ENCODE measurements around the gene ST3GAL5.

DNA sequence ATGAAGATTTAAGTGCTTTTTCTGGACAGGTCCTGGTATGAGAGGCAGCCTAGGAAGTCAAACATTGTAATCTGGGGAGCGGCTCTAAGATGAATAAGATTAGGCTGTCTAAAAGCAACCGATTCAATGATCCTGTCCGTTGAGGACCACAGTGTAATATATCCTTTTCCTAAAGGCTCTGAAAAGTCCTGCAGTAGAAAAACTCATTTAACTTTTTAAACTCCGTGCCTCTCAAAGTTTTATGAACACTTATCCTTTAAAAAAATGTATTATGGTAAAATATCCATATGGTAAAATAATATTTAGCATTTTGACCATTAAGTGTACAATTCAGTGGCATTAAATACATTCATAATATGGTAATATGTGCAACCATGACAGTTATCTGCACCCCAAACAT lies 95.2 kb downstream of the ST3GAL5 start:
- TF ChIP-seq, protein P1, sequence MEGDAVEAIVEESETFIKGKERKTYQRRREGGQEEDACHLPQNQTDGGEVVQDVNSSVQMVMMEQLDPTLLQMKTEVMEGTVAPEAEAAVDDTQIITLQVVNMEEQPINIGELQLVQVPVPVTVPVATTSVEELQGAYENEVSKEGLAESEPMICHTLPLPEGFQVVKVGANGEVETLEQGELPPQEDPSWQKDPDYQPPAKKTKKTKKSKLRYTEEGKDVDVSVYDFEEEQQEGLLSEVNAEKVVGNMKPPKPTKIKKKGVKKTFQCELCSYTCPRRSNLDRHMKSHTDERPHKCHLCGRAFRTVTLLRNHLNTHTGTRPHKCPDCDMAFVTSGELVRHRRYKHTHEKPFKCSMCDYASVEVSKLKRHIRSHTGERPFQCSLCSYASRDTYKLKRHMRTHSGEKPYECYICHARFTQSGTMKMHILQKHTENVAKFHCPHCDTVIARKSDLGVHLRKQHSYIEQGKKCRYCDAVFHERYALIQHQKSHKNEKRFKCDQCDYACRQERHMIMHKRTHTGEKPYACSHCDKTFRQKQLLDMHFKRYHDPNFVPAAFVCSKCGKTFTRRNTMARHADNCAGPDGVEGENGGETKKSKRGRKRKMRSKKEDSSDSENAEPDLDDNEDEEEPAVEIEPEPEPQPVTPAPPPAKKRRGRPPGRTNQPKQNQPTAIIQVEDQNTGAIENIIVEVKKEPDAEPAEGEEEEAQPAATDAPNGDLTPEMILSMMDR (IDR thresholded peaks at IDR 0.05), result no peak
- TF ChIP-seq POLR2AphosphoS5 (IDR thresholded peaks at IDR 0.05) (no peak), POLR2A (IDR thresholded peaks at IDR 0.05) (no peak), EP300 (IDR thresholded peaks at IDR 0.05; ENCODE audit: low read depth) (no peak)
